HG02571 (cell line): ENCODE results near the gene PVR.
"Not testable (repeated sequence)": the region's sequence is repeated elsewhere in the genome, so short reads cannot be mapped to it uniquely, and the experiment has no call there.

Source experiments
- ATAC-seq: cut with Tn5 transposase; IDR thresholded peaks from one replicate; pipeline ENCODE4 v1.9.1; 2021; ENCODE audit warnings: mild to moderate bottlenecking, moderate library complexity; ENCODE audit not compliant: unreplicated experiment

Gene PVR

GRCh38 chr19:44617110-44617880 lies 26.4 kb upstream of the PVR start:
- no peak for ATAC-seq

GRCh38 chr19:44618640-44619357 lies 24.9 kb upstream of the PVR start:
- no peak for ATAC-seq

- no peak for ATAC-seq
These were observed 23.0 kb upstream of the PVR start for GRCh38 chr19:44620667-44621066.

GRCh38 chr19:44621367-44621766 lies 22.3 kb upstream of the PVR start:
- ATAC-seq, result no peak

- ATAC-seq, result no peak
These were observed 20.6 kb upstream of the PVR start for GRCh38 chr19:44623080-44623479.

- ATAC-seq, result no peak
These were observed 20.1 kb upstream of the PVR start for GRCh38 chr19:44623626-44624025.

- ATAC-seq, result no peak
These were observed 18.8 kb upstream of the PVR start for GRCh38 chr19:44624840-44625354.

- ATAC-seq, result not testable (repeated sequence)
These were observed 18.1 kb upstream of the PVR start for GRCh38 chr19:44625637-44626036.

GRCh38 chr19:44626048-44626624 lies 17.6 kb upstream of the PVR start:
- ATAC-seq, result no peak

GRCh38 chr19:44627631-44628030 lies 16.1 kb upstream of the PVR start:
- no peak for ATAC-seq

GRCh38 chr19:44628793-44629192 lies 14.9 kb upstream of the PVR start:
- no peak for ATAC-seq

GRCh38 chr19:44631611-44632010 lies 12.1 kb upstream of the PVR start:
- not testable (repeated sequence) for ATAC-seq

- ATAC-seq, result not testable (repeated sequence)
These were observed 9.7 kb upstream of the PVR start for GRCh38 chr19:44634058-44634457.

- no peak for ATAC-seq
These were observed 8.9 kb upstream of the PVR start for GRCh38 chr19:44634785-44635184.

GRCh38 chr19:44635581-44636438 lies 7.9 kb upstream of the PVR start:
- ATAC-seq, result no peak

GRCh38 chr19:44636439-44637389 lies 7.0 kb upstream of the PVR start:
- ATAC-seq, result no peak

GRCh38 chr19:44637390-44637764 lies 6.3 kb upstream of the PVR start:
- no peak for ATAC-seq

GRCh38 chr19:44640518-44640917 lies 3.2 kb upstream of the PVR start:
- no peak for ATAC-seq

- no peak for ATAC-seq
These were observed 2.0 kb upstream of the PVR start for GRCh38 chr19:44641501-44642265.
